OCI-LY1 (cell line): Measurements from ENCODE around the gene PLXDC1.

Experiments
- H2AFZ ChIP-seq: fragments of 200-600 bp; sonication (generic), shearing (Covaris generic); 2 replicates; pipeline ENCODE4 v1.6.0; 2014; ENCODE audit warnings: antibody characterized with exemption, mild to moderate bottlenecking, low read length
- H3F3A ChIP-seq: fragments of 200-600 bp; sonication (generic), shearing (Covaris generic); 2 replicates; pipeline ENCODE4 v1.6.0; 2014; ENCODE audit warnings: mild to moderate bottlenecking, antibody characterized with exemption, low read length, moderate library complexity; ENCODE audit not compliant: insufficient read depth
- H3K27ac ChIP-seq: fragments of 200-600 bp; sonication (generic); 2 replicates; pipeline ENCODE4 v1.5.1; 2014; ENCODE audit warnings: low read length, mixed run types, mild to moderate bottlenecking, low read depth; ENCODE audit not compliant: poor library complexity, severe bottlenecking
- H3K27me3 ChIP-seq: fragments of 200-600 bp; sonication (generic); 2 replicates; pipeline ENCODE4 v1.6.0; 2014; ENCODE audit warnings: antibody characterized with exemption, mild to moderate bottlenecking, low read length, moderate library complexity; ENCODE audit not compliant: insufficient read depth
- H3K36me3 ChIP-seq: fragments of 200-600 bp; sonication (generic); 2 replicates; pipeline ENCODE4 v1.6.1; 2014; ENCODE audit warnings: mild to moderate bottlenecking, antibody characterized with exemption, low read length, moderate library complexity, mixed read lengths; ENCODE audit not compliant: insufficient read depth
- H3K4me1 ChIP-seq: fragments of 200-600 bp; sonication (generic); 2 replicates; pipeline ENCODE4 v1.5.1; 2014; ENCODE audit warnings: mild to moderate bottlenecking, low read length, moderate library complexity; ENCODE audit not compliant: insufficient read depth, severe bottlenecking
- H3K4me2 ChIP-seq: fragments of 200-600 bp; sonication (generic), shearing (Covaris generic); 2 replicates; pipeline ENCODE4 v1.6.1; 2014; ENCODE audit warnings: low read length
- H3K4me3 ChIP-seq: fragments of 200-600 bp; sonication (generic); 2 replicates; pipeline ENCODE4 v1.5.1; 2014; ENCODE audit warnings: low read length, low read depth, mild to moderate bottlenecking, mixed read lengths; ENCODE audit not compliant: poor library complexity, severe bottlenecking
- H3K79me2 ChIP-seq: fragments of 200-600 bp; shearing (Covaris generic); 2 replicates; pipeline ENCODE4 v1.6.1; 2016; ENCODE audit warnings: mixed run types, low read length, mixed read lengths; ENCODE audit not compliant: insufficient read depth
- H3K9ac ChIP-seq: fragments of 200-600 bp; sonication (generic), shearing (Covaris generic); 2 replicates; pipeline ENCODE4 v1.6.1; 2014; ENCODE audit warnings: mild to moderate bottlenecking, low read length, mixed read lengths
- H3K9me2 ChIP-seq: fragments of 200-600 bp; sonication (generic), shearing (Covaris generic); 2 replicates; pipeline ENCODE4 v1.6.1; 2014; ENCODE audit warnings: low read depth, mild to moderate bottlenecking, low read length, mixed read lengths
- H3K9me3 ChIP-seq: fragments of 200-600 bp; shearing (Covaris generic); 2 replicates; pipeline ENCODE4 v1.6.1; 2014; ENCODE audit warnings: low read length, mixed read lengths
- H4K20me1 ChIP-seq: fragments of 200-600 bp; sonication (generic), shearing (Covaris generic); 2 replicates; pipeline ENCODE4 v1.6.0; 2016; ENCODE audit warnings: mild to moderate bottlenecking, low read length; ENCODE audit not compliant: insufficient read depth
- CTCF ChIP-seq: fragments of 200-600 bp; sonication (generic), shearing (Covaris generic); IDR thresholded peaks from 2 replicates; pipeline ENCODE4 v1.5.1; 2017; ENCODE audit warnings: mild to moderate bottlenecking, antibody characterized with exemption, low read length, moderate library complexity, mixed read lengths
- EZH2 ChIP-seq: fragments of 200-600 bp; sonication (generic), shearing (Covaris generic); IDR thresholded peaks from 2 replicates; pipeline ENCODE4 v1.8.0; 2017; ENCODE audit warnings: borderline replicate concordance, mixed run types, mild to moderate bottlenecking, antibody characterized with exemption, low read length, moderate library complexity, mixed read lengths

PLXDC1 gene

DNA sequence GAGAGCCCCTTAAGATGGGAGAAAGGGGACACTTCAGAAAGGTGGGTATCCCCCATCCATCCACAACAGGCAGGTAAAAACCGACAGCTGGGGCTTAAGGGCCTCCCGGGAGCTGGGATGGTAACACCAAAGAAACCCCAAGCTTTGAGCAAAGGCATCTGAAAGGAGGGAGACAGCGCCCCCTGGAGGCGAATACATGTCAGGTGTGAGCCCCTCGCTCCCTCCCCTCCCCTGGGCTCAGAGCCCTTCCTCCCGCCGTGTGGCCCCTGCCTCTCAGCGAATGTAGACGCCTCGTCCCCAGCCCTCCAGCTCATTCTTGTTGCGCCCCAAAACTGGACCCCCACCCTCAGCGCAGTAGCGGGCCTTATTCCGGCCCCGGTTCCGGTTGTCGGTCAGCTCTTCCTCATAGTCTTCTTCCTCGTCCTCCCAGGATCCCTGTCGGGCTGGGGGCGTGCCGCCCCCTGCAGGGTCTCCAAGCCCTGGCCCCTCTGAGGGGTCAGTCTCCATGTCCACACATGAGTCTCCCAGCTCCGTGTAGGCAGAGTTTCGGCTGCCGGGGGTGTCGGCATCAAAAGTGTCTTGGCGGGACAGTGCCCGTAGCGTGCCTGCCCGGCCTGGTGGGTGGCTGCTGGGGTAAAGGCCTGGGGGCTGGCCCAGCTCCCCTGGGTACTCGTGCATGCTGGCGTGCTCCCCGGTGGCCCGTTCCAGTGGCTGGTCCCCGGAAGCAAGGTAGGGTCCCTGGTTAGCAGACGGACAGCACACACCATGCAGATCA, 23.7 kb upstream of the PLXDC1 start:
- Histone ChIP-seq H3F3A (no peaks in the 10 kb centered on the region; the same call in 1 of the 2 replicates), H3K4me3 (peak overlapping the region; percentile 50), H3K4me1 (peaks cover 11% of the 10 kb centered on the region), H3K27ac (no peak overlapping the region), H4K20me1 (no peaks in the 10 kb centered on the region), H2AFZ (no peak overlapping the region), H3K79me2 (no peaks in the 10 kb centered on the region), H3K27me3 (no peaks in the 10 kb centered on the region), H3K9ac (peak overlapping the region; percentile 45; the same call in 1 of the 2 replicates), H3K4me2 (peak overlapping the region; percentile 66), H3K36me3 (peaks cover 37% of the 10 kb centered on the region), H3K9me3 (no peaks in the 10 kb centered on the region), H3K9me2 (no peaks in the 10 kb centered on the region)
- TF ChIP-seq EZH2 (no peak), CTCF (peak; percentile 89)

GRCh38 chr17:39173526-39174274, 22.3 kb upstream of the PLXDC1 start:
- Histone ChIP-seq H3F3A (no peaks in the 10 kb centered on the region; the same call in 1 of the 2 replicates), H3K36me3 (peaks cover 31% of the 10 kb centered on the region), H3K4me1 (peaks cover 11% of the 10 kb centered on the region), H3K4me2 (no peak overlapping the region), H3K9ac (no peak overlapping the region), H4K20me1 (no peaks in the 10 kb centered on the region), H3K4me3 (no peak overlapping the region), H3K79me2 (no peaks in the 10 kb centered on the region), H3K27me3 (no peaks in the 10 kb centered on the region), H3K9me3 (no peaks in the 10 kb centered on the region), H2AFZ (no peak overlapping the region), H3K27ac (no peak overlapping the region), H3K9me2 (no peaks in the 10 kb centered on the region)
- TF ChIP-seq EZH2 (no peak), CTCF (no peak)

- Histone ChIP-seq H3K36me3 (peaks cover 26% of the 10 kb centered on the region), H3K9me2 (no peaks in the 10 kb centered on the region), H3K9ac (no peak overlapping the region), H3F3A (no peaks in the 10 kb centered on the region), H3K4me1 (peaks cover 11% of the 10 kb centered on the region), H4K20me1 (no peaks in the 10 kb centered on the region), H3K79me2 (no peaks in the 10 kb centered on the region), H3K27ac (no peak overlapping the region), H3K4me2 (no peak overlapping the region), H2AFZ (no peak overlapping the region), H3K4me3 (no peak overlapping the region), H3K9me3 (no peaks in the 10 kb centered on the region), H3K27me3 (no peaks in the 10 kb centered on the region)
- TF ChIP-seq EZH2 = no peak
- TF ChIP-seq CTCF = no peak
These were observed 21.6 kb upstream of the PLXDC1 start for GRCh38 chr17:39173080-39173479.
